Embryonic facial prominence (tissue), 1 donor: ENCODE measurements around the gene GMCL2.
"Not testable (repeated sequence)": the region's sequence is repeated elsewhere in the genome, so short reads cannot be mapped to it uniquely, and the experiment has no call there.

Source experiments
- DNase-seq: peaks from one replicate; pipeline ENCODE4 v3.0.0-alpha.2; 2016; ENCODE audit errors: extremely low spot score

The GMCL2 gene

DNA sequence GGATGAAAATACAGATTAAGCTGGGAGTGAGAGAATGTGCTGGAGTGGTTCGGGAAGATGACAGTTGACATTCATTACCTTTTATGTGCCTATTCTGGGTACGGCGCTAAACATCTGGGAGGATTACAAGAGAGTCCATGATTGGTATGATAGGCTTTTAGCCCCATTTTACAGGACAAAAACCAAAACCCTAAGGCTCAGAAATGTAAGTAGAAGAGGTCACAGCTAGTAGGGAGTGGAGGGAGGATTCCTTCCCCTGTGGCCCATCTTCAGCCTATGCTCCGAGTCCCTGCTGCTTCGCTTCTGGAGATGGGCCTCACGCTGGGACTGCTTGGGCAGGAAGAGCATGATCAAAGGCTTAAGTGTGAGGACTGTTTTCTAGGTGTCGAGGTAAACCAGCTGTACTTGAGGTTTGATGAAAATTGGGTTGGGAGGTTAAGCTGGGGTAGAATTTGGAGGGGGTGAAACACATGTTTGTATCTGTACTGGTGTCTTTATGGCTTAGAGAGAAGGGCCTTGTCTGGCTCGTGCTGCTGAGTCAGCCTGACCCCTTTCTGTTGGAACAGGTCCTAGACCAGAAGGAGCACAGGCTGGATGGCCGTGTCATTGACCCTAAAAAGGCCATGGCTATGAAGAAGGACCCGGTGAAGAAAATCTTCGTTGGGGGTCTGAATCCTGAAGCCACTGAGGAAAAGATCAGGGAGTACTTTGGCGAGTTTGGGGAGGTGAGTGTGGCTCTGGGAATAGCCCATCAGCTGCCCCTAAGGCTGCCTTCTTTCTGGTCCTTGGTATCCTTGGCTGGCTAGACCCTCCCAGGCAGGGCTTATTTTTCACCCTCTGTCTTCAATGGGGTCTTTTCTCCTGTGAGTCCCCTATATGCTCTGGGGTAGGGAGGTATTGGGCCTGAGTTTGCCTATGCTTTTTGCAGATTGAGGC, 19.3 kb upstream of the GMCL2 start:
- no peak for DNase-seq

DNA sequence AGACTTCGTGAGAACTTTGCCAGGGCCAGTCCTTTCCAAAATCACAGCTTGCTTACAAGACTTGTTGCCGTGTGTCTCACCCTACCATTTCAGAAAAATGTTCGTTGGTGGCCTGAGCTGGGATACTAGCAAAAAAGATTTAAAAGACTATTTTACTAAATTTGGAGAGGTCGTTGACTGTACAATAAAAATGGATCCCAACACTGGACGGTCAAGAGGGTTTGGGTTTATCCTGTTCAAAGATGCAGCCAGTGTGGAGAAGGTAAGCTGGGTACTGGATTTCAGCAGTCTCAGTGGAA, 18.5 kb upstream of the GMCL2 start:
- no peak for DNase-seq

DNA sequence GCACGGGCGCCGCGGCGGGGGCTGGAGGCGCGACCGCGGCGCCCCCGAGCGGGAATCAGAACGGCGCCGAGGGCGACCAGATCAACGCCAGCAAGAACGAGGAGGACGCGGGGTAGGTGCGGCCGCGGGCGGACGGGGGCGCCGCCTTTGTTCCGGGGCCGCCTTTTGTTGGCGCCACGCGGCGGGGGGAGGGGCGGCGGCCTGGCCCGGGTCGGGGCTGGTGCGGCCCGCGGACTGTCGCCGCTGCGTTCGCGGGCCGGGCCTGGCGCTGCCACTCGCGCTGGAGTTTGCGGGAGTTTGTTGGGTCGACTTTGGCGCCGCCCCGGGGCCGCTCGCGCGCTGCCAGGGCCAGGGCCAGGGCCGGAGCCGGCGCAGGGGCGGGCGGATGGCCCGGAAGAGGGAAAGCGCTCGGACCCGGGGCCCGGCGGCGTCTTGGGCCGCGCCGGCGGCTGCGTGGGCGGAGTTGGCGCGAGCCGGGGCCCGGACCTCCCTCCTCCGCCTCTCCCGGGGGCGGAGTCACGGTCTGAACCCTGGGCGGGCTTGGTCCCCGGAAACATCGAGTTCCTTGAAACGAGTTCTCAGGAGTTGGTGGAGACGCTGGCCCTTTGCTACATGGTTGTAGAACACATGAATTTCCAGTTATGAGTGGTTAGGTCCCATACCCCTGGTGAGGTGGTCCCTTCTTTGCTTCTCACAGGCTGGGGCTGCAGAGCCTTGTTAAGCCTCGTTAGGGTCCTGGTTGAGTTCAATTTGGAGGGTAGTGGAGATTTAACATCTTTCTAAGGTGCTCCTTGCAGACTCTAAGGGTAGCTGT, 18.0 kb upstream of the GMCL2 start:
- DNase-seq, result peak; percentile 10

GRCh38 chr5:178204182-178204934, 17.2 kb upstream of the GMCL2 start, which contains the start of gene HNRNPAB:
HNRNPAB (plus strand) TSS chr5:178204533; CDS start chr5:178204838, 305 bp downstream.
- peak; percentile 93 for DNase-seq

DNA sequence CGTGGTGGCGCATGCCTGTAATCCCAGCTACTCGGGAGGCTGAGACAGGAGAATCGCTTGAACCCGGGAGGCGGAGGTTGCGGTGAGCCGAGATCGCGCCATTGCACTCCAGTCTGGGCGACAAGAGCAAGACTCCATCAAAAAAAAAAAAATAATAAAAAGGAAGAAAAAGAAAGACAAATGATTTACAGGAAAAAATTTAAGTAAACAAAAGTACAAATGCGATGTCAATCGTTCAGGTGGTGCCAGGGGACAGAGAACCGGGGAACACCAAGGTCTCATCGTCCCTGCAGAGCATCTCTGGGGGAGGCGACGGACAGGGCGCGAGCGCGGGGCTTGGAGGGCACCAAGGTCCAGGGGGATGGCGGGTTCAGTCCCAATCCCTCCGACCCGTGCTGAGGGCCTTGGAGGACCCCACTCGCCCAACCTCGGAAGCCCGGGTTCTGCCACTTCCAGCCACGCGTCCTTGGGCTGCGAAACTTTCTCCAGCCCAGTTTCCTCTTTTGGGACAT, 16.6 kb upstream of the GMCL2 start:
- no peak for DNase-seq

GRCh38 chr5:178202541-178202940, 15.4 kb upstream of the GMCL2 start:
- DNase-seq, result no peak

DNA sequence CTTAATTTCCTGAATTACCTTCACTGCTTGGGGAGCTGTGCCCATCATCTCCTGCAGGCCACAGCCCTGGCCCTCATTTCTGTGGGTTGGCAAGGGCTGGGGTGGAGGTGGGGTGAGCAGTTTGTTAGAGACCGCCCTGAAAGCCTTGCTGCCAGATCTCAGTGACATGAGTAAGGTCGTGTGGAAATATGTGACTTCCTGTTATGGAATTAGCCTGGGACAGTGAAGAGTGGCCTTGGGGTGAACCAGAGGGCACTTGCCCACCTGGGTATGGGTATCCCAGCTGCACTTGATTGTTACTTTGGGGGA, 14.7 kb upstream of the GMCL2 start:
- no peak for DNase-seq

GRCh38 chr5:178201221-178201926, 14.2 kb upstream of the GMCL2 start:
- no peak for DNase-seq

DNA sequence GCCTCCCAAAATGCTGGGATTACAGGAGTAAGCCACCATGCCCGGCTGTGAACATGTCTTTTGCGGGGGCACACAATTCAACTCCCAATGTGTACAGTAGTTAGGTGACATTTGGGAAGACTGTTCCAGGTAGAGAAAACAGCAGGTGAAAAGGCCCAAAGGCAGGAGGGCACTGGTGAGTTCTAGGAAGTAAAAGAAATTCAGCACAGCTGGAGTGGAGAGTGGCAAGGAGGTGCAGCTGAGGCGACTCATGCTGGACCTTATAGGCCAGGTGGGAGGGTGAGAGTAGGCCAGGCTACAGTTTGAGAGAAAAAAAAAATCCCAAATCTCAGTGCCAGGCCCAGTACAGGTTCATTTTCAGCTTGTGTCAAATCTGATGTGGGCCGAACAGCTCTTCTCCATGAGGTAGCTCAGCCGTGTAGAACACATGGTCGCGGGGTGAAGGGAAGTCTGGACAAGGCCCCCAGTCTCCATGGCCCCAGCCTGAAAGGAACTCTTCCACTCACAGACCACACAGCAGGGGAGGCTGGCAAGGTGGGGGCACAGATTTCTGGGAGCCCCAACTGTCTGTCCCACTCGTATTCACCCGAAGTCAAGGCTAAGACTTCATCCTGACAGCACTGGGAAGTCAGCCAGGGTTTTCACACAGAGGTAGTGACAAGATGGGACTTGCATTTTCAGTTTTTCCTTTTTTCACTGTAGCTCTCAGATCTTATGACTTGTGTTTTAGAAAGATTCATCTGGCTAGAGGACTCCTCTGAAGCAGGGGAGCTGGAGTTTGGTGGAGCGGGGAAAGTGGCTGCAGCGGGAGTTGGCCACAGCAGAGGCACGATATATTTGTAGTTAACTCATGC, 12.6 kb upstream of the GMCL2 start:
- no peak for DNase-seq

DNA sequence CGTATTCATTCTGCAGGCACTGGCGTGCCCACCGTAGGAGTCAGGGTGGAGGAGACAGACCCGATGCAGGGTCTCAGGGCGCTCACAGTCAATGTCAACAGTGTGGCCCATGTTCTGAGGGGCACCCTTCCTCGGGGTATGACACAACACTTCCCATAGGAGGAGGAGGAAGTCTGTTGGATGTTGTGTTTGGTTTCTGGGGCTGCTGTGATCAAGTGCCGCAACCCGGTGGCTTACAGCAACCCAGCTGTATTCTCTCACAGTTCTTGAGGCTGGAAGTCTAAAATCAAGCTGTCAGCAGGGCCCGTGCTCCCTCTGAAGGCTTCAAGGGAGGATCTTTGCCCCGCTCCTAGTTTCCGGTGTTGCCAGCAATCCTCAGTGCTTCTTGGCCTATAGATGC, 11.5 kb upstream of the GMCL2 start:
- no peak for DNase-seq

- not testable (repeated sequence) for DNase-seq
Observed at GRCh38 chr5:178198151-178198550, 11.0 kb upstream of the GMCL2 start.

GRCh38 chr5:178196986-178197385, 9.8 kb upstream of the GMCL2 start:
- DNase-seq, result no peak

DNA sequence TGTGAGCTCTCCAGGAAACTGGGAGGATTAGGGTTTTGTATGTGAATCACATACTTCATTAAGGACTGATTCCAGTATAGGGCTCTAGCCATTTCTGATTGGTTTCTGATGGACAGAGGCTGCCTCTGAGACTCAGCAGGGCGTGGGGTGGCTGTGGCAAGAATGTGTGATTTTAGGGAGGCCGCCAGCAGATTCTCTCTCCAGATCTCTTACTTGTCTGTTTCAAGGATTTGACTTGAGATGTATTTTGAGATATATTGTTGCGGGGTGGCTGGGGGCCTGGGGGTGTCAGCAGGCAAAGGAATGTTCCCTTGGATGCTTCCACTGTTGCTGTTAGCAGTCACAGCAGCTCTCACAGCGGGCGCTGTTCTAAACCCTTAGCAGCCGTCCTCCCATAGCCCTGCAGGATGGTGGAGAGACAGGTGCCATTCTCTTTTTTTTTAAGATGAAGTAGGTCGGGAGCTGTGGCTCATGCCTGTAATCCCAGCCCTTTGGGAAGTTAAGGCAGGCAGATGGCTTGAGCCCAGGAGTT, 9.2 kb upstream of the GMCL2 start:
- no peak for DNase-seq

DNA sequence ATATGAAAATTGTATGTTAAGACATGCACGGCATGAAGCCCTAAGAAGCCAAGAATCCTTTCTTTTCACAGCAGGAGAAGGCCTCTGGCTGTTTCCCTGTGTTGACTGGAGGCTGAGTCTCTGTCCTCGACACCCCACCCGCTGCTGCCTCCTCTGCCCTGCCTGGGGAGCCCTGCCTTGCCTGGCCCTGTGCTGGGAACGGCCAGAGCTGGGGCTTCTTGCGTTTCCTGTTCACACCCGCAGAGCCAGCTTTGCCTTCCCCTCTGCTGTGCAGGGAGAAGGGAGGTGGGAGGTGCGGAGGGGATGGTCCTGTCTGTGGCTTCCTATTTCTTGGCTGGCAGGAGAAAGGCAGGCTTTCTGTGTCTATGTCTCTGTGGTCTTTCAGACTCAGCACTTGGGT, 6.9 kb upstream of the GMCL2 start:
- DNase-seq, result no peak

DNA sequence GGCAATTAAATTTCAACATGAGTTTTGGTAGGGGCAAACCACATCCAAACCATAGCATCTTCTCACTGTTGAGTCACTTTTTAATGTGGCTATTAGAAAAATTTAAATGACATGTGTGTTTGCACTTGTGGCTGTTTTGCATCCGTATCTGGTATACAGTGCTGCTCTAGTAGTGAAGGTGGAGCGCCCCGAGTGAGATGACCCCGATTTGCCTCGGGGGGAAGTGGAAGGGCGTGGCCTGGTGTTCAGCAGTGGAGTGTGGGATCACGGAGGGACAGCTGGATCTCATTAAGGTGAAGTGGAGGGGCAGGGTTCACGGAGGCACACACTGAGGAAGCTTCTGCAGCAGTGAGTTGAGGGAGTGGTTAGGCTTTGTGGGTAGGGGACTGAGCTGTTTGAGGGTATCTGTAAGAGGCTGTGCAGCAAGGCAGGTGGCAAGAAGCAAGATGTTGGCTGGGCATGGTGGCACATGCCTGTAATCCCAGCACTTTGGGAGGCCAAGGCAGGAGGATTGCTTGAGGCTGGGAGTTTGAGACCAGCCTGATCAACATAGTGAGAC, 6.2 kb upstream of the GMCL2 start:
- DNase-seq, result no peak

- no peak for DNase-seq
Observed at GRCh38 chr5:178192787-178193186, 5.6 kb upstream of the GMCL2 start.

- DNase-seq, result no peak
Observed at GRCh38 chr5:178192244-178192643, 5.1 kb upstream of the GMCL2 start.

GRCh38 chr5:178191661-178192060, 4.5 kb upstream of the GMCL2 start:
- no peak for DNase-seq

DNA sequence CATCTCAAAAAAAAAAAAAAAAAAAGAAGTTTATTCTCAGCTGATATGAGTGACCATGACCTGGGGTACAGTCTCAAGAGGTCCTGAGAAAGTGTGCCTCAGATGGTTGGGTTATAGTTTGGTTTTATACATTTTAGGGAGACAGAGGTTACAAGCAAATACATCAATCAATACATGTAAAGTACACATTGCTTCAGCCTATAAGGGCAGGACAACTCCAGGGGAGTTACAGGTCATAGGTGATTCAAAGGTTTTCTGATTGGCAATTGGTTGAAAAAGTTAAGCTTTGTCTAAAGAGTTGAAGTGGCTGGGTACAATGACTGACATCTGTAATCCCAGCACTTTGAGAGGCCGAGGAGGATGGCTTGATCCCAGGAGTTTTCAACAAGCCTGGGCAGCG, 2.3 kb upstream of the GMCL2 start:
- no peak for DNase-seq

- DNase-seq, result no peak
Observed at GRCh38 chr5:178186427-178186826, 744 bp downstream of the GMCL2 start.
